ENCODE data around the gene CCDC88C.
"Not testable (repeated sequence)": the region's sequence is repeated elsewhere in the genome, so short reads cannot be mapped to it uniquely, and the experiment has no call there.

The CCDC88C gene

GRCh38 chr14:91284791-91285548, 132.7 kb downstream of the CCDC88C start:
- DNase-seq: no peak

GRCh38 chr14:91284146-91284790, 133.4 kb downstream of the CCDC88C start:
- DNase-seq: no peak

DNA sequence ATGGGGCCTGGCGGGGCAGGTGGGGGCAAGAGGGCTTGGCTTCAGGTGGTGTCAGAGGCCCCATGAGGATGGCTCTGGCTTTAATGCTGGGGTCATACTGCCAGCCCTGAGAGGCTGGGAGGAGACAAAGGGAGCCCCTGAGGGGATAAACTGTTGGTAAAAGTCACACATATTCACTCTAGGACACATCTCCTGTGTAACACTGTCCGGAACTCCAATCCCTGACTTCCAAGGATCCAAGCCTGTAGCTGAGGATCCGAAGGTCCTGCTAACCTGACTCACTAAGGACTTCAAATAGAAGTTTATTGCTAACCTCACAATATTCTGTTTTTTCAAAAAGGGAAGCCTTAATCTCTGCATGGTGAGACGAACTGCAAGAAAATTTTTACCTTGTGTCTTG, 134.0 kb downstream of the CCDC88C start:
- DNase-seq: no peak

GRCh38 chr14:91282954-91283645, 134.5 kb downstream of the CCDC88C start:
- no peak for DNase-seq

- DNase-seq: no peak
These were observed 136.3 kb downstream of the CCDC88C start for GRCh38 chr14:91281346-91281745.

DNA sequence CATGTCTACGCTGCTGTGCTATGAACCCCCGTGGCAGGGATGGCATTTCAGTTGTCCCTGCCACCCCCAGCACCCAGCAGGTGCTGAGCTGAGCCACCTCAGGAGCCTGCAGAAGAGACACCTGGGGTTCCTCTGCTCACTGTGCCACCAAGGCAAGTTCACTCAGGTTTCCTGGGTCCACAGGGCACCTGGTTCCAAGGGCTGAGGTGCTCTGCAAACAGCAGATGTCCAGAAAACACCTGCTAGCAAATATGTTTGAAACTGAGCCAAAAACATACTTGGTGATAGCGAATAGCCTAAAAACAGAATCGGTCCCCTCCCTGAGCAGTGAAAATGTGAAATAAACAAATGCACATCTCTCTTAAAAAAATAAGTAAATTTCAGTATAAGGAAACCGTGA, 137.5 kb downstream of the CCDC88C start:
- DNase-seq: no peak

GRCh38 chr14:91279354-91279753, 138.3 kb downstream of the CCDC88C start:
- DNase-seq: no peak

- DNase-seq: no peak
These were observed 139.3 kb downstream of the CCDC88C start for GRCh38 chr14:91278383-91278715.

DNA sequence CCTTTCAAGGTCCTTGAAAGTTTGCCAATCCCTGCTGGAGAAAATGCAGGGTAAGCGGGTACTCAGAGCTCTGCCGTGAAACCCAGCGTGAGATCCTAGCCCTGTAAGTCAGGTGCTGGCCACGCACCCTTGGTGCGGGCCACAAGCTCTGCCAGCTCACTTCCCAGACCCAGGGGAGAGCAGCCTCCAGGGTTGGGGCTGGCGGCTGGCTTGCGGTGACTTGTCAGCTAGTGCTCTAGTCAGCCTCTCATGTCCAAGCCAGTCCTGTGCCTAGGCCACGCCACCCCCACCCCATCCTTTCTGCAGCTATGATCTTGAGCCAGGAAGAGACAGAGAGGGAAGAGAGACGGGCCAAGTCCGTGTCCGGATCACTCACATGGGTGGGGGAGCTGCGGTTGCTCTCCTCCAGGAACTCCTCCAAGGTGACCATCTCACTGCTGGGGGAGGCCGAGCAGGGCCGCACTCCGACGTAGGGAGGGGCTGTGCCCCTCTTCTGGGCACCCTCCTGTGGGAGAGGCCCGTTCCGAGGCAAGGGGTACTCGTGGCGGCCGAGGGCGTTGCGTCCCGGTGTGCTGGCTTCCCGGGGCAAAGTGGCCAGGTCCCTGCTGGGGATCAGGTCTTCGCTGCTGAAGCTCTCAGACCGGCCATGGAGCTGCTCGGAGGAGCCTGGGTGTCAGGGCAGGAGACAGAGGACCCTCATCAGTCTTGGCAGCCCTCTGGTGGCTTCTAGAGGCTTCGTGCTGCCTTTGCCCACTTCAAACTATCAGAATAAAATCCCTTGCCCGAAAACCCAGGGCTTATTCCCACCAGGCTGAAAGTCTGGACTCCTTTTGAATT, 139.9 kb downstream of the CCDC88C start:
- no peak for DNase-seq

GRCh38 chr14:91274796-91275195, 142.8 kb downstream of the CCDC88C start:
- DNase-seq: no peak

GRCh38 chr14:91273885-91274273, 143.7 kb downstream of the CCDC88C start:
- DNase-seq: no peak

- DNase-seq: no peak
These were observed 144.2 kb downstream of the CCDC88C start for GRCh38 chr14:91273273-91273884.

DNA sequence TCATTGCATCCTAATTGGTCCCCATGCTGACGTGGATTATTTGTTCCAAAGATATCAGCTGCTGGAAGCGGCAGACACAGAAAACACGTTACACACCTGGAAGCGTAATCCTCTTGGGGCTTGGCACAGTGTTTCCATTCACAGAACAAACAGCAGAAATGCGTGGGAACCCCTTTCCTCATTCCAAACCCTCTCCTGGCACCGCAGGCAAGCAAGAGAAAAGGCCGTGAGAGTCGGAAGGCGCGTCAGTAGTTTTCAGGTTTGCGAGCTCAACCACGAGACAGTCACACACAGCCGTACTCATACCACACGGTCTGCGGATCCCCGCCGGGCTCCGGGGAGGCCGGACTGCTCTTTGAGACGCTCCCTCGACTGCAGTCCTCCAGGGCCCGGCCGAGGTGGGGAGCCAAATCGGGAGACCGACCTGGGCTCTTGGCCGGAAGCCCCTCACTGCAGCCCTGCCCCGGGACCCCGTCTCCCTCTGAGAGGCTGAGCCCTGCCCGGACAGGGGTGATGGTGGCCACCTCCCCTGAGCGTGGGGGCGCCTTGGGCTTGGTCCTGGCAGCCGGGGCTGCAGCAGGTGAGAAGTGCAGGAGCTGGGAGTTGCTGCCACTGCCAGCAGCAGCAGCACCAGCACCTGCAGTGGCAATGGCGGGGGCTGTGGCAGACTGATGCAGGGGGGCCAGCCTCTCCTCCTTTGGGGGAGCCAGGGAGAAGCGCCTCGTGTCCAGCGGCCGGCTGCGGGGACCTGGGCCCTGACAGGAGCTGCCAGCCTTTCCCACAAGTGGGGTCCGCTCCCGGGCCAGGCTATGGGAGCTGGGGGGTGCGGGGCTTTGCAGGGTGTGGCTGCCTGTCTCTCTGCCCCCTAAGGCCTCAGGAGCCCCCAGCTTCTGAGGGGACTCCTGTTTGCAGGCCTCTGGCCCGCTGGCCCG, 145.0 kb downstream of the CCDC88C start:
- no peak for DNase-seq

DNA sequence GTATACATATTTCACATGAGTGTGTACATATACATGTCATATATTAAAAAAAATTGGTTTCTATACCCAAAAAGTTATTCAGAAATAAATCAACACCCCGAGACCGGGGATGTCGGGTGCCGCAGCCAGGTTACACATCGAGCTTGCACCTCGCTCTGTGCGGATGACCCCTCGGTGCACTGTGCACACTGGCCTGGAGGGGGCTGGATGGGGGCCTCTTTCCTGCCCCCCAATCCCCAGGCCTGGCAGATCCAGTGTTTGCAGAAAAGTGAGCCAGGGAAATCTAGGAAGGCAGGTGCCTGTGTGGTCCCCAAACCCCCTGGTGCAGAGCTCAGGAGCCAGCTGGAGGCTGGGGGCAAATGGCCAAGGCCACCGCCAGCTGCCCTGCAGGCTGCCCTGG, 146.0 kb downstream of the CCDC88C start:
- no peak for DNase-seq

DNA sequence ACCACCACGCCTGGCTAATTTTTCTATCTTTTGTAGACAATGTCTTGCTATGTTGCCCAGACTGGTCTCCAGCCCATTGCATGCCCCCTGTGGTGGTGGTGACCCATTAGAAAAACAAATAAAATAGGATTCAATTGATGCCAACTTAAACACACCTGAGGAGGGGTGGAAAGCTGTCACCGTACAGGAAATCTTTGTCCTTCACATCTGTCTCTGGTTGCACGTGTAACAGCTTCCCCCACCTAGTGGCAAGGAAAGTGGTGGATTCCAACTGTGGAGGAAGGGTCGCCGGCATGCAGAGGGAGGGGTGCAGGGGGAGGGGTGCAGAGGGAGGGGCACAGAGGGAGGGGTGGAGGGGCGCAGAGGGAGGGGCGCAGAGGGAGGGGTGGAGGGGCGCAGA, 147.0 kb downstream of the CCDC88C start:
- DNase-seq: no peak

- DNase-seq: no peak
These were observed 147.4 kb downstream of the CCDC88C start for GRCh38 chr14:91270188-91270587.

DNA sequence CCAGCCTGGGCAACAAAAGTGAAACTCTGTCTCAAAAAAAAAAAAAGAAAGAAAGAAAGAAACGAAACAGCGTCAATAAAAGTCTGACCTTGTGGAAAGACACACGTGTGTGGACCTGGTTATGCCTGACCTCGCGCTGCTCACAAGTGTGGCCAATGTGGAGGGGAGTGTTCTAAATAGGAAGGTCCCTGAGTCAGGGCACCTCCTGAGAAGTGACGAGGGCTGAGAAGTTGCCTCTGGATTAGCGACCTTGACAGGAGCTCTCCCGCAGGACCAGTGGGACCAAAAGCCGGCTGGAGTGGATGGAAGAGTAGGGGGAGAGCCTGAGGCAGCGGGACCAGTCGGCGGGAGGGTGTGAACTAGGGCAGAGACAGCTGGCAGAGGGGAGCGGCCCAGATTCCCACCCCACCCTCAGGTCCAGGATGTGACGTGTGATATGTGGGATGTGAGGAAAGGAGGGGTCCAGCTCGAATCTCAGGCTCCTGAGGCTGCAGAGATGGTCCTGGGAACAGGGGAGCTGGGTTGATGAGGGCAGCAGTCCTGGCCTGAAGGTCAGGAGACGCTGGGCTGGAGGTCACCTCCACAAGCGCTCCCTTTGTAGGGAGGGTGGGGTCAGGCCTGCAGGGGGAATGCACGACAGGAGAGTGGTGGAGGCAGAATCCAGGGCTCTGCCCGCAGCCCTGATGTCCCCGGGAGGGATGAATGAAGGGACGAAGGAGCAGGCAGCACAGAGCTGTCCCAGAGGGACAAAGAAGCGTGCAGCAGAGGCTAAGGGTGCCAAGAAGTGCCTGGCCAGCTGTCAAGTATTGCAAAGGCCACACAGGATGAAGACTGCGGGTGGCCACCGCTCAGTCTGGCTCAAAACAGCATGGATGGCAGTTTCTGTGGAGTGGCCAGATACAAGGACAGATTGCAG, 148.3 kb downstream of the CCDC88C start:
- no peak for DNase-seq

DNA sequence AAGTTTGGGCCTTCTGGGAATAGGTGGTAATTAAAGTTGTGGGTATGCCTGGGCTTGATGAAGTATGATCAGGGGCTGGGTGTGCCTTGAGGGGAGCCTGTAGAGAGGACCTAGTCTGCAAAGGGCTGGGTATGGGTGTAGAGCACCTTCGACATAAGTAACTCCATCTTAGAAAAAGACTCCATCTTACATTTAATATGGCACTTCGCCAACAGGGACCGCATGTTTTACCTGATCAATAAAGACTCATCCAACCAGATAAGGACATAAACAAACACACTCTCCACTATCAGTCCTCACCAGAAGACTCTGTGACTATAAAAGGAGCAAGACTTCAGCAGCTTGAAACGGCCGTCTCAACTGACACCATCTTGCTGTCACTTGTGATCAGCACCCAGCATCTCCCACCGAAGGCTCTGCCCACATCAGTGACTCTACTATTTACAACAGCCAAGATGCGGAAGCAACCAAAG, 149.6 kb downstream of the CCDC88C start:
- DNase-seq: no peak

GRCh38 chr14:91266276-91266675, 151.3 kb downstream of the CCDC88C start:
- DNase-seq: not testable (repeated sequence)

- no peak for DNase-seq
These were observed 152.2 kb downstream of the CCDC88C start for GRCh38 chr14:91265404-91265803.

All from stimulated activated CD4-positive, alpha-beta T cell treated with anti-CD3 and anti-CD28 coated beads, Interleukin-1b, Interleukin-23, amount 100 ng/mL, for 48 hours (primary cell).